Pulmonary artery endothelial cell (primary cell): ENCODE data around the gene TRPM3. TPM values are rescaled to one million over a fixed set of nuclear protein-coding genes. Genes with fewer than 3 reads are reported as not detected.

ENCODE experiments used
- DNase-seq: peaks from one replicate; pipeline ENCODE4 v3.0.0-alpha.2; 2011; ENCODE audit warnings: low read depth, low spot score
- total RNA-seq: library from RNA; depleted of rRNA; stranded (reverse); fragments of >200 nt; gene quantifications from 2 replicates; pipeline ENCODE4 v1.2.3, GENCODE V29; 2014

Gene TRPM3
- total RNA-seq, 1 donor from 2014 or later = 2.9 TPM

DNA sequence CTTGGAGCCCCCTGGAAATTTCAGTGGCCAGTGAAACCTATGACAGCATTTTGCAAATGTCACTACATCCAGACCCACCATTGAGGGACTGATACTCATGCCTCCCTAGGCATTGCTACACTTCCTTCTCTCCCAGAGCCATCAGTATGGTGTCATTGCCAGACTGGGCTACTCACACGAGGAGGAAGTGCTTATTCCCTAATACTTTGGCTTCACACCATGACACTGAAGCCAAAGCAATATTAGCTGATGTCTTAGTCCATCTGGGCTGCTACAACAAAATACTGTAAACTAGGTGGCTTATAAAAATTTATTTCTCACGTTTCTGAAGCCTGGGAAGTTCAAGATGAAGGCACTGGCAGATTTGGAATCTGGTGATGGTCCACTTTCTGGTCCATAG lies 22.6 kb downstream of the TRPM3 start:
- DNase-seq = no peak

DNA sequence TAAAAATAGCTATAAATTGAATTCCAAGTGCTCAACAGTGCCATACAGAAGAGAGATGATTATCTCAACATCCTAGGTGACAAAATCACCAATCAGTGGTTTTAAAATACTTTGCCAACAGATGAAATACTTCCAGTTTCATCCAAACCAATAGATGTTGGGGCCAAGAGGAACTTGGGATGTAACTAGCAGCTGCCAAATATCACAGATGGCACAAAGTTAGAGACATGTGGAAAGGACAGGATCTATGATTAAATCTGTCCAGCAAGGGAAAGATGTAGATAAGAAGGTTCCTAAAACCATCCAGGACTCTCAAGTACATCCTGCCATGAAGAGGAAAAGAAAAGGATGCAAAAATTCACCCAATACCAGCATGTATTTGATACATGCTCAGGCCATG lies 23.8 kb downstream of the TRPM3 start:
- no peak for DNase-seq

- DNase-seq = no peak
Observed at GRCh38 chr9:71096421-71097108, 24.9 kb downstream of the TRPM3 start.

GRCh38 chr9:71094708-71095251 lies 26.6 kb downstream of the TRPM3 start:
- no peak for DNase-seq

DNA sequence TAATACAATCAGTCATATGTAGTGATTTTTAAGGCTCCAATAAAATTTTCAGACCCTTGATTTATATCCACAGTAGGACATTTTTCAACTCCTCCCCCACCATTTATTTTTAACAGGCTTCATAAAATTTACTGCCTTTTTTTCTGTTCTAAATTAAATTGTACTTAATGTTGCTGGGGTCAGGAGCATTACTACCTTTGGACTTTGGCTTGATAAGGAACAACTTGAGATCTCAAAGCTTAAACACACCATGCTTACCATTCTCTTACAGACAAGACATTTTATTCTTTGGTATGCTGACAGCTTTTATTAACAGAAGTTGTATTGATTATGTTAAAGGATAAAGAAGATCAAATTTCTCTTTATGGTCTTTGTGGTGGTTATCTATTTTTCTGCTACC lies 30.5 kb downstream of the TRPM3 start:
- no peak for DNase-seq

DNA sequence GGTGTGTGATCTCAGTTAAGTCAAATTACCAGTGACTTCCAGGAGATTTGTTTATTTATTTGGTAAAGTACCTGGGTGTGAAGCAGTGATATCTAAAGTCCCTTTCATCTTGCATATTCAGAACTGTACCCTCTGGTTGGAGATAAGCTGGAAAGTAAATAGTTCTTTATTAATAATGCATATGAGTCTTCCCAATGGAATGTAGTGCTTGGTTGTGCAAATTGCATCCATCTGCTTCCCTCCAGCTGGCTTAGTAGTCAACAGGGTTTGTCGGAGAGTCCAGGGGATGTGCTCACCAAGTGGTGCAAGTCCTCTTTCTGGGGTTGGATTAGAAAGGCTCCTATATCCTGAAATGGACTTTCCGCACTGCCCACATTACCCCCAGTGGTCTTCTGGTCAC lies 42.0 kb downstream of the TRPM3 start:
- no peak for DNase-seq

- DNase-seq = no peak
Observed at GRCh38 chr9:71076096-71076495, 45.3 kb downstream of the TRPM3 start.

- DNase-seq = no peak
Observed at GRCh38 chr9:71073494-71073893, 47.9 kb downstream of the TRPM3 start.

DNA sequence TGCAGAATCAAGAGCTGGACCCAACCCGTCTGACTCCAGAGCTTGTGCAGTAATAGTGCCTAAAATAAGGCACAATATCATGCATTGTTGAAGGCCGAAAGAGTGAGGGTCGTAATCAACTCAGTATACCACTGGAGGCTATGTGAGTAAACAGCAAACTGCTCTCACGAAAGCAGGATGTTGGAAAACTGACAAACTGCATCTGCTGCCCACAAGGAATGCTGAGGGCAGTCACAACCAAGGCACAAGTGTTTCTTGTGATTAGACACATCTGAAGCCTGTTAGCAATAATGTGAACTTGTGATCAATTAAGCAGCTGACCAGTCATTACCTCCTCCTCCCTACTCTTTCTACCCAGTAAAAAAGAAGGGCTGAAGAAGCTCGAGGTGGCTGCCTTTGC lies 48.8 kb downstream of the TRPM3 start:
- no peak for DNase-seq

DNA sequence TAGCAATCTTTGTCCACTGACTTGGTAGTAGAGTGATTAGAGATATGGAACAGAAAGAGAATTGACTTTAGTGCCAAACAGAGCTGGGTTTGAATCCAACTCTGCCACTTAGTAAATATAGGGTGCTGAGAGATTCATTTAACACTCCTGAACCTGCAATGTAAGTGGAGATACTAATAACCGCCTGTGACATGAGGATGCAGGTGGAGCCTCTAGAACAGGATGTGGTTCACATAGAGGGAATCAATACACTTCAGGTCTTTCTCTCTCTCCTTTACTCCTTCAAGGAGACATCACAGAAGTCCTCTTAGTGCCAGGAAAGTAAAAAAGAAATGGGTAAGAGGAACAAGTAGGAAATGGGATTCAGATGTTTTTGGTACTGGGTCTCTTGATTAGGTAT lies 49.8 kb downstream of the TRPM3 start:
- DNase-seq = no peak

- no peak for DNase-seq
Observed at GRCh38 chr9:71058660-71059059, 62.8 kb downstream of the TRPM3 start.

GRCh38 chr9:71052287-71052686 lies 69.1 kb downstream of the TRPM3 start:
- DNase-seq = no peak

DNA sequence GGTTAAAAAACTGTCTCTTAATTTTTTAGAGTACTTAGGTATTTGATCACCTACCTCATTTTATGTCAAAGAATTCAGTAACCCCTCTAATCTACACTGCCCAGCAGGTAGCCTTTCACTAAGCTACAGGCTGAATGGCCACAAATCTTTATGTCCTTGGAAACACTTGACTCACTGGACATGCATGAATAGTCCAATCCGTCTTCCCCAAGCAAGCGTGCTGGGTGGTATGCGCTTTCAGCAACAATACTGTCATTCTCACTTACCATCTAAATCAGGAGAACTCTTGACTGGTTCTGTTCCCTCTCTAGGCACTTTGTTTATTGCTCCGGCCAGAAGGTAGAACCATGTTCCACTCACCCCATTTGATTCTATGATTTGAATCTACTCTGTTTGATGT lies 73.1 kb downstream of the TRPM3 start:
- no peak for DNase-seq

DNA sequence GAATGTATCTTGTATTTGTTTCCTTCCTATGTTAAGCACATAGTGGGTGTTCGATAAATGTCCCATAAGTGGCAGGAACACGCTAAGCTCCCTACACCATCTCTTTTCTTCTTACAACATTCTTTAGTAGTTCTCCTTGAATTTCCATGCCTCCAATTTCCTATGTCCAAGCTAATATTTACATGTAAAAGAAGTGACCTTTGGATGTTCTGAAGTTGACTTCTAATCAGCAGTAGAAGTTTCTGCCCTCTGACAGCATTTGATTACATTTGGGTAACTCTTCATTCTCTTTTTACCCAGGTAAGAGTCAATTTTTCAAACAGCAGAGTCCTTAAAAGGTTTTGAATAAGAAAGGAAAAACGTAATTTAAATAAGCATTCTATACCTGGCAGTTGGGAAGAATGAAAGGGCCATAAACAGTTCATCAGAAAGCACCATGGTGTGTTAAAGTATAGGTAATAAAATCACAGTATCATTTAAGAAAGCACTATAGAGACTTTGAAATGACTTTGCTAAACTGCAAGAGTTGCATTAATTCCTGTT lies 78.9 kb downstream of the TRPM3 start:
- no peak for DNase-seq

DNA sequence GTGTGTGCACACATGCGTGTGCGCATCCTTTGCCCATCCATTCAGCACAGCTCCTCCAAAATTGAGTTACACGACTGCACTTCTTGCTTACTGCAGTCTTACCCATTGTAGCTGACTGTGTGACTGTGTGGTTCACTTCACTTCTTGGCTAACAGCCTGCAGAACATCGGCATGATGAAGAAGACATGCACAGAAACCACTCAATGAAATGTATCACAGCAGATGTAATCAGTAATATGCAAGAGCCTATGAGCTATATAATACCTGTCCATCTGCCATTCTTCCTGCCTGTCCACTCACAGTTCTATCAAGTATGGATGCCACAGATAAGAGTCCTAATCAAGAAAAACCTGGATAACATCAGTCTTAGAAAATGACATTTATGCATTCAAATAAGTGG lies 83.9 kb downstream of the TRPM3 start:
- no peak for DNase-seq

DNA sequence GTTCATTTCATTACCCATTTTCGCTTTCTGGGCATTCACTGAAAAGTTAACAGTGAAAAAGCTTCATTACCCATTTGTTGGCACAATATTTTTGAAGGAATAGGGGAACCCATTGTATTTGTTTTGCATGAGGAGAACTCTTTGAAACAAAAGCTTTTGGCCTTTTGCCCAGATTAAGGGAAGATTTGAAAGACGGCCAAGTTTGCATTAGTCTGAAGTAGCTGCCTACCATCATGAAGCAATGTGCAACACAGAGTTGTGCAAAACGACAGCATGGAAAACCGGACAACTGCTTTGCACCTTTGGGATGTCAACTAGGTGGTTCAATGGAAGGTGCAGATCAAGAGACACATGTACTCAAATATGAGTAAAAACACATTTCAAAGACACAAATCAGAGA lies 84.9 kb downstream of the TRPM3 start:
- DNase-seq = peak; percentile 52

- no peak for DNase-seq
Observed at GRCh38 chr9:71032779-71033178, 88.6 kb downstream of the TRPM3 start.

DNA sequence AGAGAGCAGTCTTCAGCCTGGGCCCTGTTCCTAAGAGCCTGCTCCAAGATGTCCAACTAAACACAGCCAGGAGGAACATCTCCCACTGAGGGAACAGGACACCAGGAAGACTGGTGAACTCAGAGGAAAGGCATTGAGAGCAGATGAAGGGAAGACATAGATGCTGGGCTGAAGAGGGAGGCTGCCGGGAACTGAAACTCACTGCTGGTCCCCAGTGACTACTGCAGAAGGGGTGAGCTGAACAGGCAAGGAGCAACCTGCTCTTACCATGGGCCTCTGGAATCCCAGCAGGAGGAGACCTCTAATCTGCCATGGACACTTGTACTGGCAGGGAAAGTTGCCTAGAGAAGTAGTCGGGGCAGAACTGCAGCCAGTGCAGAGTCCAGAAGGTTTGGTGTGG lies 95.7 kb downstream of the TRPM3 start:
- DNase-seq = no peak

DNA sequence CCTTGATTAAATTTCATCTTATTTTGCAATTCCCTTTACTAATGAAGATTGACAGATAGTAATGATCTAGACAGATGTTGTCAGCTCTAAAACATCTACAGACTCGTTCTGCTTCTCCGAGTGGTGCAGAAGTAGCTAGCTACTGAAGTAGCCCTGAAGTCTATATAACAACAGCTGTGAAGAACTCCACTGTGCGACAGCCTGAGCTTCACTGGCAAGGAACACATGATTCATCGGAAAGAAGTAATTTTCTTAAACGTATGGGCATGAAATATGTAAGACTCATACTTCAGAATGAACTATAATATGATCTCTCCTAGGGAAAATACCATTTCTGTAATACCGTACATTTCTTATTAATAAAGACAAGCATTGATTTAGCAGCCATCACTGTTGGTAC lies 96.2 kb downstream of the TRPM3 start:
- DNase-seq = no peak

DNA sequence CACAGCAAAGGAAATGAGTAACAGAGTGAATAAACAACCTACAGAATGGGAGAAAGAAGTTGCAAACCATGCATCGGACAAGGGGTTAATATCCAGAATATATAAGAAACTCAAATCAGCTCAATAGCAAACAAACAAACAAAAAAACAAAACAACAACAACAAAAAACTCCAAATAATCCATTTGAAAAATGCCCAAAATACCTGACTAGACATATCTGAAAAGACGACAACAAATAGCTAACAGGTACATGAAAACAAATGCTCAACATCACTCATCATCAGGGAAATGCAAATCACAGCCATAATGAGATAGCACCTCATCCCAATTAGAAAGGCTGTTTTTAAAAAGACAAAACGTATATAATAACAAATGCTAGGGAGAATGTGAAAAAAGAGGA lies 111.2 kb downstream of the TRPM3 start:
- no peak for DNase-seq

DNA sequence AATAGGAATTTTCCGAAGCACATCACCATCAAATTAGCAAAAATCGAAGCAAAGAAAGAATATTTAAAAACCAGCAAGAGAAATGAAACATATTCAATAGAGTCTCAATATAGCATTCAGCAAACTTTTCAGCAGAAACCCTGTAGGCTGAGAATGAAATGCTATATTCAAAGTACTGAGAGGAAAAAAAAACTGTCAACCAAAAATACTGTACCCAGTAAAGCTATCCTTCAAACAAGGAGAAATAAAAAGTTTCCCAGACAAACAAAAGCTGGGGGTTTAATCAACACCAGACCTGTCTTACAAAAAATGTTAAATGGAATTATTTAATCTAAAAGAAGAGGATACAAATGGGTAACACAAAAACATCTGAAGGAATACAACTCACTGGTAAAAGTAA lies 116.0 kb downstream of the TRPM3 start:
- no peak for DNase-seq

GRCh38 chr9:71004196-71004595 lies 117.2 kb downstream of the TRPM3 start:
- no peak for DNase-seq

DNA sequence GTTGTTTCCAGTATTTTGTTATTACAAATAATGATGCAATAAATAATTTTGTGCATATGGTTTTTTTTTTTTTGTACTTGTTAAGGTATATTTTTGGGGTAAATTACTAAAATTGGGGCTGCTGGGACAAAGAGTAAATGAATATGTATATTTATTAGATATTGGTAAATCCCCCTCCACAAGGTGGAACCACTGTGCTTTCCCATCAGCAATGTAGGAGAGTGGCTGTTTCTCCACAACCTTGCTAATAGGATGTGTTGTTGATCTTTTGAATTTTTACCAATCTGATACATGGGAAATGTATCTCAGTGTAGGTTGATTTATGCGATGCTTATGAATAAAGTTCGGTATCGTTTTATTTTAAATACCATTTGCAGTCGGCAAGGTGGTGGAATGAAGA lies 118.1 kb downstream of the TRPM3 start:
- DNase-seq = no peak
